ENCODE measurements around the gene LRCH1. TPM values are rescaled to one million over a fixed set of nuclear protein-coding genes. Genes with fewer than 3 reads are reported as not detected.
A peak's percentile ranks its signal among the peaks of the same experiment; 100 is the strongest.

The LRCH1 gene
- total RNA-seq, 2 experiments from 2014 or later, result 16.7 to 27.8 TPM

GRCh38 chr13:46552303-46552682 lies 677 bp upstream of the LRCH1 start:
- no peaks in the 10 kb centered on the region for H3K9me2 ChIP-seq (ENCODE audit: insufficient read depth, low read length)
- CTCF ChIA-PET (ENCODE audit: unreplicated experiment), result interaction anchor here (0.5 to 2.0 kb wide), 11 partner anchors 34 to 199 kb away, joined by 3 to 8 read pairs (median 3); no protein-coding TSS in a partner anchor
- BruUV-seq (replicated peaks), result TSS peak; percentile 90
- H3K4me3 ChIP-seq (ENCODE audit: low read depth, low read length, poor library complexity, severe bottlenecking), result peak overlapping the region; percentile 86
- no peak for TF ChIP-seq EZH2phosphoT487 (IDR thresholded peaks at IDR 0.05; ENCODE audit: borderline replicate concordance, low read depth, low read length)
- TF ChIP-seq CTCF (conservative IDR thresholded peaks at IDR 0.05; ENCODE audit: low read length), result no peak
- H2AFZ ChIP-seq (ENCODE audit: low read length), result peak overlapping the region; percentile 69
- H4K20me1 ChIP-seq (ENCODE audit: insufficient read depth, low read length), result peaks cover 24% of the 10 kb centered on the region
- peaks cover 5% of the 10 kb centered on the region; the same call in 1 of the 2 replicates for H3K36me3 ChIP-seq (ENCODE audit: insufficient read depth, low read length)
- no peak for DNase-seq (ENCODE audit: low spot score)
- H3K27ac ChIP-seq (ENCODE audit: low read depth, low read length, poor library complexity, severe bottlenecking), result peak overlapping the region; percentile 74
- POLR2A ChIA-PET, result interaction anchor here (0.5 to 2.6 kb wide), 22 partner anchors 8 to 212 kb away, joined by 3 to 13 read pairs (median 4); no protein-coding TSS in a partner anchor
- intact Hi-C loops (cut with micrococcal nuclease; ENCODE audit: unreplicated experiment), result loop anchor here (5.0 kb wide), 3 partner anchors 115 to 370 kb away; partner anchors contain the start of gene LCP1
- peaks cover 40% of the 10 kb centered on the region for H3K4me1 ChIP-seq (ENCODE audit: insufficient read depth, low read length, poor library complexity, severe bottlenecking)
- peaks cover 51% of the 10 kb centered on the region for H3K79me2 ChIP-seq (ENCODE audit: insufficient read depth, low read depth, low read length)
- peak overlapping the region; percentile 96 for H3K4me2 ChIP-seq (ENCODE audit: low read length)
- H3K9me3 ChIP-seq (ENCODE audit: low read length), result no peaks in the 10 kb centered on the region

- Histone ChIP-seq H3K36me3 (ENCODE audit: insufficient read depth, low read length) (peaks cover 5% of the 10 kb centered on the region; the same call in 1 of the 2 replicates), H3K9me2 (ENCODE audit: insufficient read depth, low read length) (no peaks in the 10 kb centered on the region), H3K79me2 (ENCODE audit: insufficient read depth, low read depth, low read length) (peaks cover 62% of the 10 kb centered on the region), H3K4me2 (ENCODE audit: low read length) (peak overlapping the region; percentile 85), H4K20me1 (ENCODE audit: insufficient read depth, low read length) (peaks cover 24% of the 10 kb centered on the region), H3K4me1 (ENCODE audit: insufficient read depth, low read length, poor library complexity, severe bottlenecking) (peaks cover 40% of the 10 kb centered on the region), H3K27ac (ENCODE audit: low read depth, low read length, poor library complexity, severe bottlenecking) (peak overlapping the region; percentile 74), H2AFZ (ENCODE audit: low read length) (peak overlapping the region; percentile 11; the same call in 1 of the 2 replicates), H3K9me3 (ENCODE audit: low read length) (no peaks in the 10 kb centered on the region), H3K4me3 (ENCODE audit: low read depth, low read length, poor library complexity, severe bottlenecking) (peak overlapping the region; percentile 86)
- intact Hi-C loops (cut with micrococcal nuclease; ENCODE audit: unreplicated experiment), result loop anchor here (5.0 kb wide), 3 partner anchors 114 to 371 kb away; partner anchors contain the start of gene LCP1
- ChIA-PET CTCF (ENCODE audit: unreplicated experiment) (interaction anchor here (0.6 to 1.0 kb wide), 4 partner anchors 107 to 408 kb away, joined by 3 to 6 read pairs (median 3); no protein-coding TSS in a partner anchor), POLR2A (interaction anchor here (0.7 to 2.6 kb wide), 3 partner anchors 19 to 114 kb away, joined by 3 to 13 read pairs (median 6); no protein-coding TSS in a partner anchor)
- no peak for TF ChIP-seq CTCF (conservative IDR thresholded peaks at IDR 0.05; ENCODE audit: low read length)
- no peak for TF ChIP-seq EZH2phosphoT487 (IDR thresholded peaks at IDR 0.05; ENCODE audit: borderline replicate concordance, low read depth, low read length)
- BruUV-seq (replicated peaks), result no TSS peak
- no peak for DNase-seq (ENCODE audit: low spot score)
These were observed 533 bp downstream of the LRCH1 start for GRCh38 chr13:46553521-46553885.
